Mucosa of stomach (tissue), 1 donor: ENCODE measurements around the gene KRTAP2-2.
"Not testable (repeated sequence)": the region's sequence is repeated elsewhere in the genome, so short reads cannot be mapped to it uniquely, and the experiment has no call there.

Source experiments
- H3K27me3 ChIP-seq: one replicate; pipeline ENCODE4 v1.7.0; 2013; ENCODE audit warnings: mild to moderate bottlenecking, low read length; ENCODE audit not compliant: control insufficient read depth, insufficient read depth
- H3K36me3 ChIP-seq: one replicate; pipeline ENCODE4 v1.7.0; 2013; ENCODE audit warnings: low read length; ENCODE audit not compliant: control insufficient read depth, insufficient read depth
- H3K4me1 ChIP-seq: one replicate; pipeline ENCODE4 v1.7.0; 2013; ENCODE audit warnings: mild to moderate bottlenecking, low read length; ENCODE audit not compliant: control insufficient read depth, insufficient read depth
- H3K4me3 ChIP-seq: one replicate; pipeline ENCODE4 v1.7.0; 2013; ENCODE audit warnings: low read length
- H3K9ac ChIP-seq: one replicate; pipeline ENCODE4 v1.7.0; 2013; ENCODE audit warnings: mild to moderate bottlenecking, low read length, moderate library complexity
- H3K9me3 ChIP-seq: one replicate; pipeline ENCODE4 v1.7.0; 2013; ENCODE audit warnings: mild to moderate bottlenecking, low read length, moderate library complexity; ENCODE audit not compliant: control insufficient read depth
- donor health status: Pancreatic carcinoma.

KRTAP2-2 gene

DNA sequence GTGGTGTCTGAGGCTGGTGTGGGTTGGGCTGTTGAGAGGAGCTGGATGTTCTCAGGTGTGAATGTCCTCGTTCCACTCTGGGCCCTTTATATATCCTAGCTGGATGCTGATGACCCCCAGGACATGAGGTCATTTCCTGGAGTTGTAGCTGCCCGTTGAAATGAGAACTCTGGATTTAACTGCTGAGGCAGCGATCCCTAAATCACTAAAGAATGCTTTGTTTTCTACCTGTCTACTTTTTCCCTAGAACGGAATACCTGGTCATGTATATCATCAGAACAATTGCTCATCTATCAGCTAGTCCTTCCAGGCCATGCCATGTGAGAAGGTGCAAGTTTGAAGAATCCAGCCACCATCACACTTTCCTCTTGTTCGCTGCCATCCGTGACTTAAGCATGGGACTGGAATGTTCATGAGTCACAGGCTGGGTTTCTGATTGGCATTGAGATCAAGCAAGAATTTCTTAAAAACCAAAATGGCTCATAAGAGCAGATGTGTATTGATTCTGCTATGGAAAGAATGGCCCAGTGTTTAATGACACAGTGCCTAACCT lies 5.1 kb upstream of the KRTAP2-2 start, which contains the start of gene KRTAP2-3:
Gene KRTAP2-3 (minus strand): TSS at position 63 of the 553 bp plus-strand sequence. CDS start 64 bp downstream, outside the sequence.
- Histone ChIP-seq H3K9ac (no peak within 1 kb of the TSS), H3K9me3 (no peaks in the 10 kb centered on the region), H3K4me3 (no peak within 1 kb of the TSS), H3K27me3 (peaks cover 4% of the 10 kb centered on the region), H3K36me3 (no peaks in the 10 kb centered on the region), H3K4me1 (no peaks in the 10 kb centered on the region)

DNA sequence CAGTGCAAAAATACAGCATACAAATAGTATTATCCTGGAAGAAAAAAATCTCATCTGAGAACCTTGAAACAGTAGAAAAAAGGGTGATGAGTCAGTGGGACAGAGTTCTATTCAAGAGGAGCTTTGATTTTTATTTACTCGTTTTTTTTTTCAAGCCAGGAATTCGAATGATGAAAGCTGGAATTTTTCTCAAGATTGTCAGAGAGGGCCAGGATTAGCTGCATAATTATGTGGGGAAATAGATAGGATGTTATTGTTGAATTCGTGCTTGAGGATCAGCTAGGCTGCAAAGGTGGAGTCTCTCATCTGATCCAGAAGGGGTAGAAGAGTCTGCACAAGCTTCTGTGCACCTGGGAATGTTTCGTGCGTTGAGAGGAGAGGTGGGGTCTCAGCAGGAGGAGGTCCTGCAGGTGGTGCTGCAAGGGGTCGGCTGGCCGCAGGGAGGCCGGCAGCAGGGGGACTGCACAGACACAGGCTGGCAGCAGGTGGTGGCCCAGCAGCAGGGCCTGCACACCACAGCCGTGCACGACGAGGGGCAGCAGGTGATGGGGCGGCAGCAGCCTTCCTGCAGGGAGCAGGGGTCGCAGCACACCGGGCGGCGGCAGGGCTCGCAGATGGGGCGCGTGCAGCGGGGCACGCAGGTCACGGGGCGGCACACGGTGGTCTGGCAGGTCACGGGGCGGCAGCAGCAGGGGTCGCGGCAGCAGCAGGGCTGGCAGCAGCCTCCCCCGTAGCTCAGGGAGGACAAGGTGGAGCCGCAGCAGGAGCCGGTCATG lies 4.4 kb upstream of the KRTAP2-2 start:
- H3K4me1 ChIP-seq, H3K4me3 ChIP-seq: not testable (repeated sequence)

DNA sequence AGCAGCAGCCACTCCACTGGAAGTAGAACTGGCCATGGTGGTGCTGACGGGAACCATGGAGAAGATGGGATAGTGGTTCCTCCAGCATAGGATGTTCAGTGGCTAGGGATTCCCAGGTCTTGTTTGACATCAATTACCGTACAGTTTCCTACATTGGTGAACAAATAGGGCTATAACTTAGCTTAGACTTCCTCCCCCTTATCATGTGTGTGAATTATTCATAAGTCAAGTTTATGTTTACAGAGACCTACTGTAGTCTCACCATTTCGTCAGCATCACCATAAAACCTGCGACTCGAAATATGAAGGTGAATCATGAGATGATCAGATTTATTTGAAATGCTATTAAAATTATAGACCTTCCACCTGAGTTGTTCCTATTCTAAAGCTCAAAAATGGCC lies 3.7 kb upstream of the KRTAP2-2 start:
- Histone ChIP-seq H3K4me1 (no peaks in the 10 kb centered on the region), H3K9me3 (no peaks in the 10 kb centered on the region), H3K27me3 (peaks cover 4% of the 10 kb centered on the region), H3K36me3 (no peaks in the 10 kb centered on the region), H3K4me3 (no peak overlapping the region), H3K9ac (no peak overlapping the region)

More for the DNA sequence above, 4.4 kb upstream of the KRTAP2-2 start:
- H3K36me3 ChIP-seq, H3K9ac ChIP-seq, H3K27me3 ChIP-seq, H3K9me3 ChIP-seq: not testable (repeated sequence)

DNA sequence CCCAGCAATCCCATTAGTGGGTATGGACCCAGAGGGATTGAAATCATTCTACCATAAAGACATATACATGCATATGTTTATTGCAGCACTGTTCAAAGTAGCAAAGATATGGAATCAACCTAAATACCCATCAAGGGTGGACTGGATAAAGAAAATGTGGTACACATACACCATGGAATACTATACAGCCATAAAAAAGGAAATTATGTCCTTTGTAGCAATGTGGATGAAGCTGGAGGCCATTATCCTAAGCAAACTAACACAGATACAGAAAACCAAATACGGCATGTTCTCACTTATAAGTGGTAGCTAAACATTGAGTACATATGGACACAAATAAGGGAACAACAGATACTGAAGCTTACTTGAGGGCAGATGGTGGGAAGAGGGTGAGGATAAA lies 2.5 kb upstream of the KRTAP2-2 start:
- Histone ChIP-seq H3K36me3 (no peaks in the 10 kb centered on the region), H3K9ac (no peak overlapping the region), H3K27me3 (peaks cover 4% of the 10 kb centered on the region), H3K9me3 (no peaks in the 10 kb centered on the region), H3K4me3 (no peak overlapping the region), H3K4me1 (no peaks in the 10 kb centered on the region)

DNA sequence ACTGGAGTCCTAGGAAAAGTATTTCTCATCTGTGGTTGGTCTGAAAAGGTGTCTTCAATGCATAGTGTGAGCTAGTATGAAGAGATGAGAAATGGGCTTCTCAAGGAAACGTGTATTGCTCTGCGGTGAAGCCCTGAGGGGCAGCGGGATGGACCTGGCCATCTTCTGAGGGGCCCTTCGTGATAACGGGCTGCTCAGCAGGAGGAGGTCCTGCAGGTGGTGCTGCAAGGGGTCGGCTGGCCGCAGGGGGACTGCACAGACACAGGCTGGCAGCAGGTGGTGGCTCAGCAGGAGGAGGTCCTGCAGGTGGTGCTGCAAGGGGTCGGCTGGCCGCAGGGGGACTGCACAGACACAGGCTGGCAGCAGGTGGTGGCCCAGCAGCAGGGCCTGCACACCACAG lies 474 bp downstream of the KRTAP2-2 start:
- not testable (repeated sequence) for H3K9me3 ChIP-seq, H3K36me3 ChIP-seq, H3K27me3 ChIP-seq, H3K4me3 ChIP-seq, H3K4me1 ChIP-seq, H3K9ac ChIP-seq

DNA sequence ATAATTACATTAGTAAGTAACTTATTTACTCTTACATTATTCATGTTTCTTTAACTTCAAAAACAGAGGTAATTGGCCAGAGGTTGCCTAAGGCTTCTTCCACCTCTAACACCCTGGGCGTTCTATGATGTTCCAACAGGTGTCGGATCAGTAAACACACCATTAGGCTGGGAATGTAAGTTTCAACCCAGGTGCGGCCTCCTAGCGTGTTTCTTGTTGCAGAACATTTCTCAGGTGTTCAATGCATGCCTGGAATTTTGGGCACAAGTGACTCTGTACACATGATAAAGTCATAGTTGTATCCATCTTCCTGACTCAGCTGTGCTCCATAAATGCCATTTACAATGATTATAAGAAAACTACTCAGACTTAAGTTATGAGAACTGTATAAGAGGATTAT lies 1.0 kb downstream of the KRTAP2-2 start:
- H3K36me3 ChIP-seq = no peaks in the 10 kb centered on the region
- H3K9ac ChIP-seq = no peak overlapping the region
- no peaks in the 10 kb centered on the region for H3K4me1 ChIP-seq
- H3K9me3 ChIP-seq = no peaks in the 10 kb centered on the region
- H3K4me3 ChIP-seq = no peak overlapping the region
- H3K27me3 ChIP-seq = peaks cover under 1% of the 10 kb centered on the region

DNA sequence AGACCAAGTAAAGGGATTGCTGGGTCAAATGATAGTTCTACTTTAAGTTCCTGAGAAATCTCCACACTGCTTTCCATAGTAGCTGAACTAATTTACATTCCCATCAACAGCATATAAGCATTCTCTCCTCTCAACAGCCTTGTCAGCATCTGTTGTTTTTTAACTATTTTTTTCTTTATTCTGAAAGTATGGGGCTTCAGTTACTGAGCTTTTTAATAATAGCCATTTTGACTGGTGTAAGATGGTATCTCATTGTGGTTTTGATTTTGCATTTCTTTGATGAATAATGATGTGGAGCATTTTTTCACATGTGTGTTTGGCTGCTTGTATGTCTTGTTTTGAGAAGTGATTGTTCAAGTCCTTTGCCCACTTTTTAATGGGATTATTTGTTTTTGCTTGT lies 2.5 kb downstream of the KRTAP2-2 start:
- no peaks in the 10 kb centered on the region for H3K4me1 ChIP-seq
- no peaks in the 10 kb centered on the region for H3K9me3 ChIP-seq
- H3K4me3 ChIP-seq = no peak overlapping the region
- H3K9ac ChIP-seq = no peak overlapping the region
- H3K27me3 ChIP-seq = peaks cover 9% of the 10 kb centered on the region
- H3K36me3 ChIP-seq = no peaks in the 10 kb centered on the region

DNA sequence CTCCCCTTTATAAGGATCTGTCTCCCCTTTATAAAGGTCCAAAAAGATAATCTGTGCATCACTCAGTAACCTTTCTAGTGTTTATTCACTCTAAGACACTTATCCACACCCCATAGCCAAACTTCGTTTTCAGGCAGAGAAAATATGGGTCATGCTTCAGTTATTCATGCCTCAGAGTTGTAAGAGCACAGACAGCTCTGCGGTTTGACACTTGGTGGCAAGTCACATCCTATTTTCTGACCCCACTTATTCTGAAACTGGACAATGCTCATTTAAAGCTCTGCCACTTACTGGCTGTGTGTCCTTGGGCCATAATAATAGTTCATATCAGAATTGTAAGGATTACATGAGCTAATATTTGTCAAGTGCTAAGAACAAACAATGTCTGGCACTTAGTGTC lies 5.9 kb downstream of the KRTAP2-2 start:
- Histone ChIP-seq H3K9ac (no peak overlapping the region), H3K4me1 (no peaks in the 10 kb centered on the region), H3K36me3 (no peaks in the 10 kb centered on the region), H3K4me3 (no peak overlapping the region), H3K9me3 (no peaks in the 10 kb centered on the region), H3K27me3 (peaks cover 13% of the 10 kb centered on the region)

DNA sequence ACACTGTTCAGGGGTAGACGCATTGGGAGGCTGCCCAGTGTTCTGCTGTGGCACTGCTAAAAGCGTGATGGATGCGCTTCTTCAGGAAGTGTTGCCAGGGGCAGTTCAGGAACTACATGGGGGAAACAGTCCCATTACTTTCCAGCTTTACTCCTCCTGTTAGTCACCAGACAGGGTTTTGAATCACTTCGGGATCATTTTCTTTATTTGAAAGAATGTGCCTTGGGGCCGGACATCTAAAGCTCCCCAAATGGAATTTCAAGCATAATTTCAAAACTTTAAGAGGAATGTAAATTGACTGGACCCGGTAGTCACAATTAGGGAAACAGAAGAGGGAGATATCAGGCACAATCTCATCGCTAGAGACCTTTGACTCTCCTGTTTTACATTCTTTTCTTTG lies 6.6 kb downstream of the KRTAP2-2 start:
- Histone ChIP-seq H3K27me3 (peaks cover 13% of the 10 kb centered on the region), H3K9me3 (no peaks in the 10 kb centered on the region), H3K4me3 (no peak overlapping the region), H3K4me1 (no peaks in the 10 kb centered on the region), H3K36me3 (no peaks in the 10 kb centered on the region), H3K9ac (no peak overlapping the region)

DNA sequence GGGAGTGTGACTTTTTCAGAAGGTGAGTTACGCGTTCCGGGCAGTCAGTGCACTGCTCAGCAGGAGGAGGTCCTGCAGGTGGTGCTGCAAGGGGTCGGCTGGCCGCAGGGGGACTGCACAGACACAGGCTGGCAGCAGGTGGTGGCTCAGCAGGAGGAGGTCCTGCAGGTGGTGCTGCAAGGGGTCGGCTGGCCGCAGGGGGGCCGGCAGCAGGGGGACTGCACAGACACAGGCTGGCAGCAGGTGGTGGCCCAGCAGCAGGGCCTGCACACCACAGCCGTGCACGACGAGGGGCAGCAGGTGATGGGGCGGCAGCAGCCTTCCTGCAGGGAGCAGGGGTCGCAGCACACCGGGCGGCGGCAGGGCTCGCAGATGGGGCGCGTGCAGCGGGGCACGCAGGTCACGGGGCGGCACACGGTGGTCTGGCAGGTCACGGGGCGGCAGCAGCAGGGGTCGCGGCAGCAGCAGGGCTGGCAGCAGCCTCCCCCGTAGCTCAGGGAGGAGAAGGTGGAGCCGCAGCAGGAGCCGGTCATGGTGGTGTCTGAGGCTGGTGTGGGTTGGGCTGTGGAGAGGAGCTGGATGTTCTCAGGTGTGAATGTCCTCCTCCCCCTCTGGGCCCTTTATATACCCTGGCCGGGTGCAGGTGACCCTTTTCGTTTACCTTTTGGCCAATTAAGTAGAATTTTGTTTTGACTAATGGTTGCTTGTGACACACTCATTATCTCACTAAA lies 8.1 kb downstream of the KRTAP2-2 start, which contains the start of gene KRTAP2-1:
Gene KRTAP2-1 (minus strand): TSS at position 582 of the 731 bp plus-strand sequence. CDS start 49 bp downstream, at position 533.
- H3K4me3 ChIP-seq, H3K9ac ChIP-seq, H3K9me3 ChIP-seq, H3K36me3 ChIP-seq, H3K4me1 ChIP-seq: not testable (repeated sequence)
- peaks cover 13% of the 10 kb centered on the region for H3K27me3 ChIP-seq

DNA sequence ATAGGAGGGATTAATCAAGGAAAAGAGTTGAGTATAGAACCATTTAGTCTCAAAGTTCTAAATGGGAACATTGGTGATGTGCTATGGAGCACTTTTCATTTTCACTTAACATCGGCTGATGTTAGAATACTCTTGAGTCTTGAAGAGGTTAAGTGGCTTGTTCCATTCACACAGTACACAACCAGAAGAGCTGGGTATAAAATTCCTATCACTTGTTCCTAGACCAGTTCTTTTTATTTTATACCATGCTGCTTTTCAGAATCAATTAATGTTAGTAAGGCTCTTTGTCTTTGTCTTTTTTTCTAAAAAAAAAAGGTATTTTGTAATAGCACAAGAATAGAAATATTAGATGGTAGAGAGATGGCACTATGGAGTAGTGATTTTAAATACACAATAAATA lies 12.1 kb downstream of the KRTAP2-2 start:
- Histone ChIP-seq H3K4me1 (no peaks in the 10 kb centered on the region), H3K4me3 (no peak overlapping the region), H3K9me3 (no peaks in the 10 kb centered on the region), H3K36me3 (no peaks in the 10 kb centered on the region), H3K27me3 (peaks cover 5% of the 10 kb centered on the region), H3K9ac (no peak overlapping the region)
